Mesenchymal stem cell (in vitro differentiated cells and primary cell): ENCODE data around the gene POLA1.

Experiments
- DNase-seq: peaks from one replicate; pipeline ENCODE4 v3.0.0-alpha.2; 2013
- H2AFZ ChIP-seq: one replicate; pipeline ENCODE4 v1.6.1; 2013; ENCODE audit warnings: low read depth, mild to moderate bottlenecking, control low read depth, inconsistent platforms, low read length, moderate library complexity
- H2AK5ac ChIP-seq: 2 replicates; pipeline ENCODE4 v1.6.1; 2013; ENCODE audit warnings: low read length, moderate library complexity, mild to moderate bottlenecking, inconsistent platforms; ENCODE audit not compliant: severe bottlenecking
- H2BK120ac ChIP-seq: one replicate; pipeline ENCODE4 v1.6.1; 2013; ENCODE audit warnings: low read depth, mild to moderate bottlenecking, inconsistent platforms, low read length, moderate library complexity
- H2BK12ac ChIP-seq, 2 experiments: one replicate each; pipeline ENCODE4 v1.6.1; 2013; ENCODE audit warnings: inconsistent platforms in 2 of 2, low read length in 2 of 2, mild to moderate bottlenecking in 2 of 2, moderate library complexity in 2 of 2, control low read depth in 1 of 2
- H2BK15ac ChIP-seq: one replicate; pipeline ENCODE4 v1.6.1; 2013; ENCODE audit warnings: mild to moderate bottlenecking, low read depth, inconsistent platforms; ENCODE audit not compliant: poor library complexity, severe bottlenecking
- H2BK5ac ChIP-seq: 2 replicates; pipeline ENCODE4 v1.6.1; 2013; ENCODE audit warnings: low read depth, mild to moderate bottlenecking, low read length, control low read depth, inconsistent platforms; ENCODE audit not compliant: poor library complexity, severe bottlenecking
- H3K14ac ChIP-seq, 2 experiments: one replicate each; pipeline ENCODE4 v1.6.1; 2013; ENCODE audit warnings: inconsistent platforms in 2 of 2, low read length in 2 of 2, control low read depth in 1 of 2, mild to moderate bottlenecking in 1 of 2, moderate library complexity in 1 of 2
- H3K18ac ChIP-seq, 2 experiments: one replicate each; pipeline ENCODE4 v1.6.1; 2013; ENCODE audit warnings: inconsistent platforms in 2 of 2, low read length in 2 of 2, control low read depth in 1 of 2, low read depth in 1 of 2, mild to moderate bottlenecking in 1 of 2
- H3K23ac ChIP-seq, 2 experiments: one replicate each; pipeline ENCODE4 v1.6.1; 2013; ENCODE audit warnings: inconsistent platforms in 2 of 2, low read length in 2 of 2, mild to moderate bottlenecking in 2 of 2, moderate library complexity in 2 of 2, control low read depth in 1 of 2
- H3K27ac ChIP-seq: 2 replicates; pipeline ENCODE4 v1.5.1; 2013; ENCODE audit warnings: mild to moderate bottlenecking, moderate library complexity, low read length, control low read depth, inconsistent platforms; ENCODE audit not compliant: poor library complexity, severe bottlenecking
- H3K27me3 ChIP-seq, 2 experiments: 2 replicates each; pipeline versions ENCODE4 v1.6.1 to v1.7.0; 2013; ENCODE audit warnings: low read length in 2 of 2, mild to moderate bottlenecking in 2 of 2, moderate library complexity in 2 of 2, control low read depth in 1 of 2, inconsistent platforms in 1 of 2; ENCODE audit not compliant: control insufficient read depth in 1 of 2, insufficient read depth in 1 of 2
- H3K36me3 ChIP-seq, 2 experiments: 2 replicates each; pipeline versions ENCODE4 v1.6.1 to v1.7.0; 2013; ENCODE audit warnings: low read length in 2 of 2, control low read depth in 1 of 2, inconsistent platforms in 1 of 2, low read depth in 1 of 2, mild to moderate bottlenecking in 1 of 2; ENCODE audit not compliant: insufficient read depth in 2 of 2, control insufficient read depth in 1 of 2
- H3K4ac ChIP-seq, 2 experiments: one replicate each; pipeline ENCODE4 v1.6.1; 2013; ENCODE audit warnings: inconsistent platforms in 2 of 2, low read length in 2 of 2, mild to moderate bottlenecking in 2 of 2, moderate library complexity in 2 of 2, control low read depth in 1 of 2, low read depth in 1 of 2
- H3K4me1 ChIP-seq: 2 replicates; pipeline ENCODE4 v1.6.1; 2013; ENCODE audit warnings: low read depth, low read length, control low read depth; ENCODE audit not compliant: control insufficient read depth, insufficient read depth
- H3K4me2 ChIP-seq: 2 replicates; pipeline ENCODE4 v1.6.1; 2013; ENCODE audit warnings: low read length, mild to moderate bottlenecking, inconsistent platforms; ENCODE audit not compliant: poor library complexity, severe bottlenecking
- H3K4me3 ChIP-seq, 2 experiments: 2 replicates each; pipeline versions ENCODE4 v1.5.1 to v1.7.0; 2013; ENCODE audit warnings: low read length in 2 of 2, mild to moderate bottlenecking in 2 of 2, control low read depth in 1 of 2, low read depth in 1 of 2; ENCODE audit not compliant: insufficient read depth in 1 of 2
- H3K79me1 ChIP-seq: replicated peaks from 2 replicates; pipeline ENCODE4 v1.6.1; 2013; ENCODE audit warnings: mild to moderate bottlenecking, control low read depth, low read length, inconsistent platforms; ENCODE audit not compliant: poor library complexity, severe bottlenecking
- H3K9ac ChIP-seq: 2 replicates; pipeline ENCODE4 v1.7.0; 2013; ENCODE audit warnings: mild to moderate bottlenecking, low read length, moderate library complexity
- H3K9me3 ChIP-seq: 2 replicates; pipeline ENCODE4 v1.7.0; 2013; ENCODE audit warnings: mild to moderate bottlenecking, low read length; ENCODE audit not compliant: control insufficient read depth
- H4K8ac ChIP-seq: one replicate; pipeline ENCODE4 v1.6.1; 2013; ENCODE audit warnings: inconsistent platforms, mild to moderate bottlenecking, low read length, moderate library complexity
- H4K91ac ChIP-seq: one replicate; pipeline ENCODE4 v1.6.1; 2013; ENCODE audit warnings: mild to moderate bottlenecking, low read length, inconsistent platforms
- WGBS: methylation state at CpG from one replicate; pipeline ENCODE4 v1.1.7; 2013; ENCODE audit warnings: mixed read lengths; 5-methylcytosine and 5-hydroxymethylcytosine counted together

Gene POLA1

DNA sequence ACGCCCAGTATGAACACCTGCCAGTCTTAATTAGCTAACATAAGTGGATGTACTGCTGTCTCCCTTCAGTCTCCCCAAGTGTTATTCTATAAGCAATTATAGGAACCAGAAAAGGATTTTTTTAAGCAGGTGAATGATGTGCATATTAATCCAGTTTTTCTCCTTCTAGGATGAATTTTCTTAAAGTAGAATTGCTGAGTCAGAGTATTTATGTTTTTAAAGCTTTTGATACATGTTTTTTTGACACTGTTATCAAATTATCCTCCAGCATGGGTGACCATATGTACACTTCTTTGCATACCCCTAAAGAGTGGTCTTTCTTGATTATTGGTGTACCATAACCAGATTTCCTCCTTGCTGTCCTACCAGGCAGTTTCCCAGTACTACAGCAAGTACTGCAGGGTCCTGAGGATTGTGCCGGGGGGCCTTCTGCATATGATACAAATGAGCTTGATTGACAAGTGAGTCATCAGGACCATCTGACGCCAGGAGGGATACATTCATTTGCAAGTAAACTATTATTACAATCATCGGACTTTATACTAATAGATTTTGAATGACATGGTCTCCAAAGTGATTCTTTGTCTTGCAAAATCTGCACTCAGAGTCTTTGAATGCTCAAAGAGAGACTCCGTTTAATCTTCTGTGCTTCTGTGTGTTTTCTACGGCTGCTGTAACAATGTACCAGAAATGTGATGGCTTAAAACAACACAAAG is 35.9 kb upstream of the POLA1 start:
- H3K4me3 ChIP-seq, result no peak overlapping the region
- H3K27me3 ChIP-seq, result peaks cover 3 to 29% of the 10 kb centered on the region in 2 experiments
- H3K27ac ChIP-seq, result no peak overlapping the region
- no peaks in the 10 kb centered on the region for H3K36me3 ChIP-seq
- no peak overlapping the region for H4K91ac ChIP-seq
- H3K14ac ChIP-seq, result no peak overlapping the region
- H2AK5ac ChIP-seq, result no peak overlapping the region
- H3K79me1 ChIP-seq, result no peaks in the 10 kb centered on the region
- H3K4me1 ChIP-seq, result no peaks in the 10 kb centered on the region
- no peak overlapping the region for H2BK5ac ChIP-seq
- WGBS, result 86% methylated on average over 1 of the region's 6 CpGs
- no peak overlapping the region for H3K18ac ChIP-seq
- no peak overlapping the region for H2BK15ac ChIP-seq
- no peak overlapping the region for H3K23ac ChIP-seq
- no peak overlapping the region for H3K9ac ChIP-seq
- H4K8ac ChIP-seq, result no peak overlapping the region
- no peak overlapping the region for H3K4ac ChIP-seq
- no peak overlapping the region for H3K4me2 ChIP-seq
- no peak overlapping the region for H2BK120ac ChIP-seq
- no peak for DNase-seq
- no peak overlapping the region for H2AFZ ChIP-seq
- H2BK12ac ChIP-seq, result no peak overlapping the region
- no peaks in the 10 kb centered on the region for H3K9me3 ChIP-seq

DNA sequence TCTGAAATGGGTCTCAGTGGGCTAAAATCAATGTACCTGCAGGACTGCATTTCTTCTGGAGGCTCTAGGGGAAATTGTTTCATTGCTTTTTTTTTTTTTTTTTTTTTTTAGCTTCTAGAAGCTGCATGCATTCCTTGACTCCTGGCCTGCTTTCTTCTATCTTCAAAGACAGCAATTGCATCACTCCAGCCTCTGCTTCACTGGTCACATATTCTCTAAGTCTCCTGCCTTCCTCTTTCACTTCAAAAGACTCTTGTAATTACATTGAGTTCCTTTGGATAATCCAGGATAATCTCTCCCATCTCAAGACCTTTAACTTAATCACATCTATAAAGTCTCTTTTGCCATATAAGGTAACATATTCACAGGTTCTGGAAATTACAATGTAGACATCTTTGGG is 35.3 kb upstream of the POLA1 start:
- Histone ChIP-seq H3K4me1 (no peaks in the 10 kb centered on the region), H3K4me2 (no peak overlapping the region), H3K79me1 (no peaks in the 10 kb centered on the region), H3K23ac (no peak overlapping the region), H4K8ac (no peak overlapping the region), H3K9ac (no peak overlapping the region), H3K9me3 (no peaks in the 10 kb centered on the region), H2BK15ac (no peak overlapping the region), H2BK5ac (no peak overlapping the region), H3K27me3 (peaks cover 3 to 33% of the 10 kb centered on the region in 2 experiments), H2BK120ac (no peak overlapping the region), H3K14ac (no peak overlapping the region), H3K4ac (no peak overlapping the region), H2BK12ac (no peak overlapping the region), H3K27ac (no peak overlapping the region), H3K18ac (no peak overlapping the region), H2AFZ (no peak overlapping the region), H2AK5ac (no peak overlapping the region), H4K91ac (no peak overlapping the region), H3K36me3 (no peaks in the 10 kb centered on the region), H3K4me3 (no peak overlapping the region)
- DNase-seq, result no peak

- no peak overlapping the region for H2BK15ac ChIP-seq
- no peaks in the 10 kb centered on the region for H3K36me3 ChIP-seq
- H3K79me1 ChIP-seq, result no peaks in the 10 kb centered on the region
- H3K4me2 ChIP-seq, result no peak overlapping the region
- H2BK5ac ChIP-seq, result no peak overlapping the region
- H3K14ac ChIP-seq, result no peak overlapping the region
- no peak overlapping the region for H3K4ac ChIP-seq
- no peak overlapping the region for H2AFZ ChIP-seq
- DNase-seq, result no peak
- no peak overlapping the region for H3K23ac ChIP-seq
- H4K91ac ChIP-seq, result no peak overlapping the region
- no peak overlapping the region for H2BK120ac ChIP-seq
- peaks cover 3 to 38% of the 10 kb centered on the region in 2 experiments for H3K27me3 ChIP-seq
- no peak overlapping the region for H3K9ac ChIP-seq
- no peaks in the 10 kb centered on the region for H3K9me3 ChIP-seq
- WGBS, result no CpG with 5 or more reads among the region's 1 CpG
- H3K4me1 ChIP-seq, result no peaks in the 10 kb centered on the region
- no peak overlapping the region for H3K4me3 ChIP-seq
- no peak overlapping the region for H2BK12ac ChIP-seq
- H4K8ac ChIP-seq, result no peak overlapping the region
- H3K18ac ChIP-seq, result no peak overlapping the region
- H2AK5ac ChIP-seq, result no peak overlapping the region
- H3K27ac ChIP-seq, result no peak overlapping the region
Measured at GRCh38 chrX:24659106-24659505, 34.6 kb upstream of the POLA1 start.

- Histone ChIP-seq H3K9ac (no peak overlapping the region), H2AK5ac (no peak overlapping the region), H3K4me1 (no peaks in the 10 kb centered on the region), H3K27me3 (peaks cover 3 to 39% of the 10 kb centered on the region in 2 experiments), H3K4me2 (no peak overlapping the region), H3K4ac (no peak overlapping the region), H3K4me3 (no peak overlapping the region), H3K18ac (no peak overlapping the region), H2BK12ac (no peak overlapping the region), H2BK120ac (no peak overlapping the region), H3K36me3 (no peaks in the 10 kb centered on the region), H3K9me3 (no peaks in the 10 kb centered on the region), H2BK5ac (no peak overlapping the region), H3K27ac (no peak overlapping the region), H2AFZ (no peak overlapping the region), H2BK15ac (no peak overlapping the region), H4K91ac (no peak overlapping the region), H3K23ac (no peak overlapping the region), H3K79me1 (no peaks in the 10 kb centered on the region), H4K8ac (no peak overlapping the region), H3K14ac (no peak overlapping the region)
- no peak for DNase-seq
- 100% methylated on average over 1 of the region's 3 CpGs for WGBS
Measured at GRCh38 chrX:24659646-24660045, 34.1 kb upstream of the POLA1 start.
